Left forelimb (tissue), 1 donor: ENCODE data around the gene MARK3.

ENCODE experiments used
- DNase-seq: peaks from one replicate; pipeline ENCODE4 v3.0.0-alpha.2; 2018; ENCODE audit warnings: low spot score

The MARK3 gene

DNA sequence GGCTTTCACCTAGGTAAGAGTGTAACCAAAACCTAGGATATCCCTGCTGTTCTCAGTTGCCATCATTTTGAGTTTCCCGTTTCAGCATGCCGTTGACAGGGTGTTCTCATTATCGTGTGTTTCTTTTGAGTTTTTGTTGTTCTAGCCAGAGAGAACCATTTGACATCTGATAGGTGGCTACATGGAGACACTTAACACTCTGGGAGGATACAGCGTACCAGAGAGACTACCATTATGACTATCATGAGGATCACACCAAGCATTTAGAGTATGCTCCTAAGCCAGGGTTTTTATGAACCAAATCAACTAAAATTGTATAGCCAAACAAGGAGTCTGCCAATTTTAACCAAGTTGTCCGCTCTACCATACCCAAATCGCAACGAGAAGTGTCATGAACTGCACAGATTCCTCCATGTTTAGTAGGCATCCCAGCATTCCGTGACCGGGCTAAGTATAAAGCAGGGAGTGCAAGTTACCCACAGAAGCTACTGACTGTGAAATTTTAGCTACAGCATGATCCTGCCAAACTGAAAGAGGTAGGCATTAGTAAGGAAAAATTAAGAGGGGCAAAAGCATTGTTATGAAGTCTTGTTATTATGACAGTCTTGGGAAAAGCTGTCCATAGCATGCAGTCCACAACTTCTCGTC is 48.8 kb downstream of the MARK3 start:
- DNase-seq: no peak

DNA sequence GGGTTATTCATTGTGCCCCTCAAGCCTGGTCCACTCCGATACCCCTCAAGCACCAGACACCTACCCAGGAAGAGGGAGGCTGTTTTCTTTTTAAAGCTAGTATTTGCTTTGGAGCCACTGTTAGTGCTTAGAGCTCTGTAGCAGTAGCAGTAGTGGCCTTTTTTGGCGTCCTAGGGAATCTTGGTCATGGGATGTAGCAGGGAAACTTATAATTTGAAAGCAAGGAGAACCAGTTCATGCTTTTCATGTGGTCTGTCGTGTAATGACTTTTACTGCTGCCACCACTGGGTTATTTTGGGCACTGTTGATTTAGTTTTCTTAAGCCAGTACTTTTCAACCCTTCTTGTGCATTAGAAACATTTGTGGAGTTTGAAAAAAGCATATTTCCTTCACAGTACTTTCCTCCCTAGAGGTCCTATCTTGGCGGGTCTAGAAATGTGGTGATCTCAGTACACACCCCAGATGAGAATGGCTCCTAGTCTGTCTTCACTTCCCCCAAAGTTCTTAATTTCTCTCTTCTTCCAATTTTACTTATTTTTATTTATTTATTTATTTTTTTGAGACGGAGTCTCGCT is 49.7 kb downstream of the MARK3 start:
- no peak for DNase-seq

DNA sequence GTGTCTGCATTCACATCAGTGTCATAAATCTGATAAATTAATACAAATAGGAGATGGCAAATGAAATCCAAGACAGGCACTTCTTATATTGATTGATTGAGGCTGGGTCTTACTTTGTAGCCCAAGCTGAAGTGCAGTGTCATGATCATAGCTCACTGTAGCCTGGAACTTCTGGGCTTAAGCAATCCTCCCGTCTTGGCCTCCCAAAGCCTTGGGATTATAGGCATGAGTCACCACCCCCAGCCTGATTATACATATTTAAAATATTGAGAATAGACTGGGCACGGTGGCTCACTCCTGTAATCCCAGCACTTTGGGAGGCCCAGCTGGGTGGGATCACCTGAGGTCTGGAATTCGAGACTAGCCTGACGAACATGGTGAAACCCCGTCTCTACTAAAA is 51.3 kb downstream of the MARK3 start:
- DNase-seq: no peak

DNA sequence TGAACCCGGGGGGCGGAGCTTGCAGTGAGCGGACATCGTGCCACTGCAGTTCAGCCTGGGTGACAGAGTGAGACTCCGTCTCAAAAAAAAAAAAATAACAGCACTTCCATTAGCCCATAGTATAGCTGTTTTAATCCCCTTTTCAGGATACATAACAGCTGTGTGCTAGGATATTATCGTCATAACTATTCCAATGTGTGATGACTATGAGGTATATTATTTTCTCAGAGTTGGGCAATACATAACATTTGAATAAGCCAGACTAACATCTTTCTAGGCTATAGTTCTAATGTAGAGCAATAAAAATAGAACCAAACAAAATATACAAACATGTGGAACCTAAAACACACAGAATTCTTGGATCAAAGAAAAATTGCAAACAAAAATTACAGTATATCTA is 57.1 kb downstream of the MARK3 start:
- DNase-seq: no peak

DNA sequence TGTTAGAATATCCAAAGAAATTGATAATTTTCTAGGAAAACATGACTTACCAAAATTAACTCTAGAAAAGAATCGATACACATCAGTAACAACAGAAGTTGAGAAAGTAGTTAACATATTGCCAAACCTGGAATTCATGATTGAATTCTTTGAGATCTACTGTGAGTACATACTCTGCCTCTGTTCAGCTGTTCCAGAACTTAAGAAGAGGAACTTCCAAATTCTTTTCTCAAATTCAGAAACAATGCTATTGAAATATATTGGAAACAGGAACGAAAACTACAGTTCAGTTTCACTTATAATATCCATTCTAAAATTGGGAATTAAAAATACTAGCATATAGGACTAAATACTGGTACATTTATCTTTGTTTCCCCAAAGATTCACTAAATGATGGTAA is 57.9 kb downstream of the MARK3 start:
- DNase-seq: no peak

DNA sequence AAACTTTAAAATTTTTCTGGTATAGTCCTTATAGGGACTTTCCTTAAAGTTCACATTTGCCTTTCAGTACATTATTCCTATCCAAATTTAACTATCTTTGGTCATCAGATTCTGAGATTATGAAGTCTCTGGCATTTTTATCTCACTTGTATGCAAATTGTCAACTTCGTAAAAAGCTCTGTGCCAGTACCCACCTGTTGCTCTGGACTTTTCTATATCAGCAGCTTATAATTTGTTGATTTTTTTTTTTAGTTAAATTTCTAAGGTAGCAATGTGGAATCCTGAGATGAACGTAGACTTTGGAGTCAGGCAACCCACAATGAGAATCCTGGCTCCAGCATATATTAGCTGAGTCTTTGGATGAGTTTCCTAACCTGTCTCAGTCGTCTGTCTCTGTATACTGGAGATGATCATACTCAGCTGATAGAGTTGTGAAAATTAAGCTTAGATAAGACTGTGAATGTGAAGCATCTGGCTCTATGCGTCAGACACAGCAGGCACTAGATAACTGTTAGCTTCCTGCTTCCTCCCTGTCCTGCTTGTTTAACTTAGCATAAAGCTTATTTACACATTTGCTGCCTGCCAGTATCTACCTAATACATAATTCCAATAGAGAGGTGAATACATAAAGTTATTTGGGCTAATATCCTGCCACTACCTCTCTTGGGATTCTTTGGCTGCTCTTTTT is 59.8 kb downstream of the MARK3 start:
- no peak for DNase-seq

DNA sequence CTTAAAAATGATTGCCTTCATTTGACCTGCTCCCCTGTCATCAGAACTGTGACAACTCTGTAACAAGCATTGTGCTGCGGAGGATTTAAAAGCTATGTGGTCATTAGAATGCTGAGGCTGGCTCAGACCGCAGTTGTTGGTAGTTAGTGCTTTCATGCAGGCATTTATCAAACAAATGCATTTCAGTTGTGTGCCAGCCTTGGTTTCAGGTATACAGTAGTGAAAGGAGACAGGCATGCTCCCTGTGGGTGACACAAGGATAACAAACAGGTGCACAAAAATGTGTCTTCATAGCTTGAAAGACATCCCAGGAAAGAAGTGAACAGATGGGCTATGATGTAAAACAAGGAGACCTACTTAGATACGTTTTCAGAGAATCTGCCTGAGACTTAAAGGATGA is 60.6 kb downstream of the MARK3 start:
- no peak for DNase-seq

DNA sequence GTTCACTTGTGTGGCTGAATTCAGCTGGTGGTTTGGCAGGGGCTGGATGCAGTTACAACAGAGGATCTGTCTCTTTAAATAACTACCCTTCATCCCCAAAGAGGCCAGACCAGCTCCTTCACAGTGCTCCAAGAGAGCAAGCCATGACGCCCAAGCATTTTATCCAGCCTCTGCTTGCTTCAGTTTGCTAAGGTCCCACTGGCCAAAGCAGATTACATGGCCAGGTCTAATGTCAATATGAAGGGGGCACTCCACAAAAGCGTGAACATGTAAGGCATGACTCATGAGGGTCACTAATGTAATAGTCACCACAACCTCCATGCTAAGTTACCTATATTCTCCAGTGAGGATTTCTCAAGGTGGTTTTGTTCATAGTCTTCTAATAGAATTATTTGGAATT is 62.9 kb downstream of the MARK3 start:
- no peak for DNase-seq

DNA sequence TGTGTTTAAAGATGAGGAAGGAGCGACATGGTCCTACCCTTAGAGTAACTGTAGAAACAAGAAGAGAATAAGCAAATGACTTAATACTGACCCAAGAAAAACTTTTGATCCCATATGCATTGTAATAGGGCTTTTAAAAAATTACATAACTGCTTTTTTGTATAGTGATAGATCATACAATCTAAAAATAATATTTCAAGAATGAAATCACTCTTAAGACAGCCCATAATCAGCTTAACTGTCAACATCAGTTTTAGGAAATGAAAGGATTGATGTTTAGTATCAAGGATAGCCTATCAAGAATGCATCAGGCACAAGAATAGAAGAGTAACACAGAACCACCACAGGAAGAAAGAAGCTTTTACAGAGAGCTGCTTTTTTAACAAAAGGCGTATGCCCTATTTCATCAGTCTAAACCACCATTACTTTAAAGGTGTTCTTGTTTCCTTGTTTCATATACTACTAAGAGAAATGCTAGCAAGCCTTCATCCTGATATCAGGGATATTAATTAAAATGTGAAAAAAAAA is 64.5 kb downstream of the MARK3 start:
- DNase-seq: no peak

DNA sequence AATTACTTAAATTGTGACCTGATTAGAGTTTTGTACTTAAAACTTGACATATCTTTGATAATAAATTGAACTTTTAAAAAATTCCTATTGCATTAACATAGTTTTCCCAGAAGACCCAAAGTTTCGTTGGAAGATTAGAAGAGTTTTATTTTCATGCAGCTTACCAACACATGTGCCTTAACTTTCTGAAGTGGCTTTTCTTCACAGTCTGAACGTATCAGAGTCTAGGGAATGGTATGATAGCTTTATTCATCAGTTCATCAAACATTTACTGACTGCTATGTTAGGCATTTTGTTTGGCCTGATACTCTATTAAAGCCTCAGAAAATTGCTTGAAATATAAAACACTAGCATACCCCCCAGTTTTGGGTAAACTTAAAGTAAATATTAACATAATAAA is 65.2 kb downstream of the MARK3 start:
- no peak for DNase-seq

DNA sequence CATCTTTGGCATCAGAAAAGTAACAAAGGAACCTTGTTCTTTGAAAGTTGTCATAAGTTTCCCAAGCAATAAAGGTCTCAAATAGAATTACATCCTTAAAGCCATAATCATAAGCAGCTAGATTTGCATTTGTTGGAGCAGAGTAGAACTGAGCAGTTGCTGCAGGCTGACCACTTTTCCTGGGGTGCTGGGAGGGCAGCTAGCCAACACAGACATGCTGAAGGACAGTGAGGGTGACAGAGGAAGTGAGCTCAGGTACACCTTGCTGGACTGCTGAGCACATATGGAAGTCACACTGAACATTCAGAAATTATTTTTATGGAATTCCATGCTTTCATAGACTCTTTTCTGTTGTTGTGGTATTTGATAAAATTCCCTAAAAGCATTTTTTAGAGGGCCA is 66.2 kb downstream of the MARK3 start:
- no peak for DNase-seq

DNA sequence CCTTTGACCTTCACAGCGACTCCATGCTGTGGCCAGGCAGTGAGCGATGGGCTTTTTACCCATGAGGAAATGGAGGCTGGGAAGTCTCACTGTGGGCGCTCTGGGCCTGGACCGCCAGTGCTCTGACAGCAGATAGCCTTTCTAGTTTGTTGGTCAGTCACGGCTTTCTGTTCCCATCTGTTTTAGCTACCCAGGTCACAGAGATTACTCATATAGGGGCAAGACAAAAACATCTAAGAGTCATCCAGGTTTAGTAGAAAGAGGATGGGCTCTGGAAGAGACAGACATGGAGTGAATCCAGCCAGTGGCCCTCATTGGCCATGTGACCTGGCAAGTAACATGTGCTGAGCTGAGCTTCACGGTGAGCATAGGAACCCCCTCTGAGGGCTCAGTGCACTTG is 68.6 kb downstream of the MARK3 start:
- DNase-seq: no peak

DNA sequence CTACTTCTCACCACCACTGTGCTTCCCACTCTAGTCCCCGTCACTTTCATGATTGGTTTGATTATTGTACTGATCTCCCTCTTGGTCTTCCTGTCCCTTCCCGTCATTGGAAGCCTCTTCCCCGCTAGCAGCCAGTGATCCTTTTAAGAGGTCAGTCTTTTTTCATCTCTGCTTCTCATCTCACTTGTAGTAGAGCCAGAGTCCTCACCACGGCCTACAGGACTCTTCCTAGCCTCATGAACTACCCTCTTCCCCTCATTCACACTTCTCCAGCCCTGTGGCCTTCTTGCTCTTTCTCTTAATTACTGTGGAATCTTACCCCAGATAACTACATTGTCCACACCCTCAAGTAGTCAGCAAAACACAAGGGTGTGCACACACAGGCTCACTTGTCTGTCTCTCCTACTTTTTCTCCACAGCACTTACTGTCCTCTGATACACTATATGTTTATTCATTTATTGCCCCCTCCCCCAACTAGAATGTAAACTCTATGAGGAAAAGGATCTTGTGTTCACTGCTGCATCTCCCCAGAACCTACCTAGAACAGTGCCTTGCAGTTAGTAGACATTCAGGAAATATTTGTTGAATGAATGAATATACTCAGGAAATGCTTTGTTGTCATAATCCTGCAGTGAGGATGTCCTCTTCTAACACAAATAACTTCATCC is 71.1 kb downstream of the MARK3 start:
- no peak for DNase-seq

DNA sequence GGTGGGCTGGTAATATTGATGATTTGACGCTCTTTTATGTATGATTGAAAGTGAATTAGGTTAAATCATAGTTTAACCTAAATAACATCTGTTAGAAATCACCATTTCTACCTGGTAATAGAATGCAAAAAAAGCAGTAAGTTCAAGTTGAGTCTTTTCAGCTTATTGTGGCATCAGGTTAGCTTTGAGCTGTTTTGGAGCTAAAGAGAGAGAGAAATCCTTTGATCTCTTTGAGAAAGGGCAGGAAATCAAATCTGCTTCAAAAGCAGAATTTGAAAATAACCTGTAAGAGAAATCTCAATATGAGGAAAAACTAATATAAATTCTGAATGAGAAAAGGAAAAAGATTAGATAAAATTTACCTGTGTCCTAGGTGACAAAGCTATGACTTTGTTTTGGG is 75.2 kb downstream of the MARK3 start:
- DNase-seq: no peak

DNA sequence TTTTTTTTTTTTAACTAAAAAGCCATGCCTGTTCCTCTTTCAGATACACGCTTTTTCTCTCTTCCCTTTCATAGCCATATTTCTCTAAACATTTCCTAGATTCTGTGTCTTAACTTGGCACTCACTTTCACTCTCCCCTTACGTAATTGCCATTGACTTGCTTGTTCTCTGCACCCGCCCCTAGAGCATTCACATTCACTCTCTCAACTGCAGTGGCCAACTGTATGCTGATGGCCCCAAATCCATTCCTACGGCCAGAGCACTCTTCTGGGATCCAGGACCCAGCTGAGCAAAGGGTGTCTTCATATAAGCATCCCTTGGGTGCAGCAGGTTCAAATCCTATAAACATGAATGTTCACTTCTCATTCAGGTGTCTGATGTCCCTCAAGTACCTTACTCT is 77.9 kb downstream of the MARK3 start:
- no peak for DNase-seq

DNA sequence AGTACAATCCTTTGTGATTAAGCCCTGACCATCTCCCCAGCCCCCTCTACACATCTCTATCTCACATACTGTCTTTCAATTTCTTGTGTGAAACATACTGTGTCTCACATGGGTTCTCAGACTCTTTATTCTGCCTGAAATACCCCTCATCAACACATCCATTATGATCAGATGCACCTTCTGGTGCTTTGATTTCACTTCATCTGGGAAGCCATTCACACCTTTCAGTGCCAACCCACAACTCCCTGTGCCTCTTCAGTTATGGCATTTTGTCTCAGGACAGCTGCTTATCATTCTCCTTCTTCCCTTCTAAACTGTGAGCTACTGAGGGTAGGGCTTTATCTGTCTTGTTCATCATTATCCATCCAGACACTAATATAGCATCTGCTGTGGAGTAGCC is 78.6 kb downstream of the MARK3 start:
- no peak for DNase-seq

DNA sequence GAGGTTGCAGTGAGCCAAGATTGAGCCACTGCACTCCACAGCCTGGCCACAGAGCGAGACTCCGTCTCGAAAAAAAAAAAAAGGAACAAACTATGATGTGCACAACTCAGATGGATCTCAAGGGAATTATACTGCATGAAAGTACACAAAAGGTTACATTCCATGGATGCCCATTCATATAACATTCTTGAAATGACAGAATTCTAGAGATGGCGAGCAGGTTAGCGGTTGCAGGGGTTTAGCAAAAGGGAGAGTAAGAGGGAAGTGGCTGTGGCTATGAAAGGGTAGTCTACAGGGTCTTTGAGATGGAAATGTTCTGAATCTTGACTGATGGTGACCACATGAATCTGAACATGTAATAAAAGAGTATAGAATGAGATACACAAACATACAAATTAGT is 87.7 kb downstream of the MARK3 start:
- DNase-seq: no peak

DNA sequence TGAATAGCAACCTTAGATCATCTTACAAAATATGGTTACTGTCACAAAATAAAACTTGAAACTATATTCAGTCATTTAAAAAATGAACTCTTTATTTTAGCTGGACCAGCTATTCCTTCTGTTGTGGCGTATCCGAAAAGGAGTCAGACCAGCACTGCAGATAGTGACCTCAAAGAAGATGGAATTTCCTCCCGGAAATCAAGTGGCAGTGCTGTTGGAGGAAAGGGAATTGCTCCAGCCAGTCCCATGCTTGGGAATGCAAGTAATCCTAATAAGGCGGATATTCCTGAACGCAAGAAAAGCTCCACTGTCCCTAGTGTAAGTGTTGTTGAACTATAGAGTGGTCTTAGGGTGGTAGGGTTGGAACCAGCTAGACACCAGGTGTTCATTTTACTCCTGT is 89.7 kb downstream of the MARK3 start:
- DNase-seq: no peak

DNA sequence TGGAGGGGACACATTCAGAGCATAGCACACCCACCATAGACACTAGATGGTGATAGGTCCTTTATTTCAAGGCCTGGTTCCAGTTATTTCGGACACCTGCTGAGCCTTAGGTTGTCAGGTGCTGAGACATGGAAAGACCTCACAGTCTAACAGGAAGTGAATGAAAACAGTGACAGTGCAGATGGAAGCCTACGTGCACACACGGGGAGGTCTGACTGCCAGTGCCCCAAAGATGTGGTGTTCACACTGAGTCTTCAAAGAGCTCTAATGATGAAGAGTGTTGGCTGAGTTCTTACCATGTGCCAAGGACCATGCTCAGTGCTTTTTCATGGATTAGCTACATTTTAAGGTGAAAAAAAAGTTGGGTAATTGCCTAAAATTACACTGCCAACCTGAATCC is 90.8 kb downstream of the MARK3 start:
- DNase-seq: no peak

DNA sequence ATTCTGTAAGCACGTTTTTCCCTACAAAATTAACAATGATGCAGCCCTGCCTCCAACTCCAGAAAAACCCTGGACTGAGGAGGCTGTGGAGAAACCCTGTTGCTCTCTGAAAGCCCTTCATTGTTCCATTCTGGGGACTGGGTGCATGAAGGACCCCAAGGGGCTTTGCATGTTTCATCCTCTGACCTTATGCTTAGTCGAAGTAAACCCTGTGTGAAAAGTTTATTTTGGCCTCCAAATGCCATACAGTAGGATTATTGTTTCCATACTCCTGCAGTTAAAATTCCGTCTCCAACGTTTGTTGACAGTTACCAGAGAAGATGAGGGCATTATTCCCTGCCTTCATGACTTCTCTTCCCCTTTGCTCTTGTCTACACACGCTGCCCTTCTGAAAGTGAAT is 91.4 kb downstream of the MARK3 start:
- no peak for DNase-seq

DNA sequence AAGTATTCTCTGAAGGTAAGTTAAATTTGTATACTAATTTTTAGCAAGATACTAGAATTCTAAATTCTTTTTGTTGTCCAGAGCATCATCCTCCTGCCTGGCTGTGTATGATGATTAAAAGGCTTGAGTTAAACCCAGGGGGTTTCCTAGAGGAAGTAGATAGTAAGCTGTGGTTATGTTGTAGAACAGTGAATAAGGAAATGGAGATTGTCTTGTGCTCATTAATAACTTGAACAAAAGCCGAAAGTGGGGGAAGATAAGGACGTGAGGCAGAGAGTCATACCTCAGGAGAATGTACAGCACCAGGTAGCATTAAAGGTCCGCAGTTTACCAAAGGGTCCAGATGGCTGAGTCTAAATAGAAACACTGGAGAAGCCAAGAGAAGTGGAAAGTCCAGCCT is 95.4 kb downstream of the MARK3 start:
- DNase-seq: no peak

DNA sequence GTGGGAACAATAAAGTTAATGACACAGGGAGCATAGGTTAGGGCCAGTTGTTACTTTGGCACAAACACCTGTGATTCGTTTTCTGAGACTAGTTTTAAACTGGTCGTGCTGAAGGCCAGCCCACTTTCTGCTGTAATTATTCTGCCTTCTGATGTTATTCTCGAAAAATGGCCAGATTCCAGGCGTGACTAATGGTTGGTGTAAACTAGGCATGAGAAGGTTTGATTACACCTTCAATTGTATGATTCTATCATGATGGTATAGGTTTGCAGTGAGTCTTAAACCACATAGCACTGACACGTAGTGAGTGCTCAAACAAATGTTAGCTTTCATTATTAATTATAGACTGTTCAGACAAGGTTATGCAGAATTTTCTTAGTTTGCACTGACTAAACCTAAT is 98.4 kb downstream of the MARK3 start:
- DNase-seq: no peak

DNA sequence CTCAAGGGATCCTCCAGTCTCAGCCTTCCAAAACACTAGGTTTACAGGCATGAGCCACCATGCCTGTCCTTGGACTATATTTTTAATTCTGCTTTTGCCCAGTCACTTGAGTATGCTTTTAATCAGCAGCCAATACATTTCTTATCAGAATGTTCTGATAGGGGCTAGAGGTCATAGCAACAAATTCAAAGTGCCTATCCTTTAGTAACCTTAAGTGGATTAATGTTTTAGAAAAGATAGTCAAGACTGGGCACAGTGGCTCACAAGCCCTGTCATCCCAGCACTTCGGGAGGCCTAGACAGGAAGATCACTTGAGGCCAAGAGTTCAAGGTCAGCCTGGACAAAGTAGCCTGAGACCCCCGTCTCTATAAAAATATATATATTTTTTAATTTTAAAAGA is 100.3 kb downstream of the MARK3 start:
- no peak for DNase-seq
